Right renal pelvis (tissue), 4 donors: ENCODE results near the gene DUSP8. TPM values are rescaled to one million over a fixed set of nuclear protein-coding genes. Genes with fewer than 3 reads are reported as not detected.
"Not testable (repeated sequence)": the region's sequence is repeated elsewhere in the genome, so short reads cannot be mapped to it uniquely, and the experiment has no call there.

ENCODE experiments used
- DNase-seq, 4 donors: peaks; one replicate each; pipeline ENCODE4 v3.0.0-alpha.2; 2013; ENCODE audit warnings: low read depth in 4 of 4, low spot score in 3 of 4, missing footprints in 1 of 4
- polyA plus RNA-seq, 4 donors: library from polyadenylated mRNA; unstranded; fragments of 120-200 nt; gene quantifications; one replicate each; pipeline ENCODE4 v1.2.1, GENCODE V29; 2013; ENCODE audit not compliant: insufficient read length in 4 of 4

Gene DUSP8
- polyA plus RNA-seq, 4 donors, result 2.9 to 5.7 (median 4.3) TPM

GRCh38 chr11:1518301-1518700, 53.8 kb downstream of the DUSP8 start:
- no peak for DNase-seq

- no peak for DNase-seq
Observed at GRCh38 chr11:1517117-1518005, 54.7 kb downstream of the DUSP8 start.

GRCh38 chr11:1516273-1517067, 55.6 kb downstream of the DUSP8 start:
- no peak for DNase-seq

GRCh38 chr11:1515082-1516060, 56.7 kb downstream of the DUSP8 start:
- DNase-seq, result peak; percentile 33 to 63 (median 48)

- DNase-seq, result no peak
Observed at GRCh38 chr11:1514336-1515061, 57.6 kb downstream of the DUSP8 start.

GRCh38 chr11:1513326-1514296, 58.5 kb downstream of the DUSP8 start:
- no peak for DNase-seq

- not testable (repeated sequence) for DNase-seq
Observed at GRCh38 chr11:1512531-1513258, 59.4 kb downstream of the DUSP8 start.

GRCh38 chr11:1511937-1512496, 60.1 kb downstream of the DUSP8 start:
- no peak for DNase-seq

GRCh38 chr11:1510928-1511327, 61.1 kb downstream of the DUSP8 start:
- no peak for DNase-seq

- not testable (repeated sequence) for DNase-seq
Observed at GRCh38 chr11:1510351-1510750, 61.7 kb downstream of the DUSP8 start.

GRCh38 chr11:1509626-1510255, 62.3 kb downstream of the DUSP8 start:
- no peak for DNase-seq

- DNase-seq, result no peak
Observed at GRCh38 chr11:1508986-1509385, 63.1 kb downstream of the DUSP8 start.

GRCh38 chr11:1508491-1508891, 63.6 kb downstream of the DUSP8 start:
- DNase-seq, result no peak

GRCh38 chr11:1507381-1508140, 64.5 kb downstream of the DUSP8 start:
- no peak for DNase-seq

GRCh38 chr11:1506981-1507380, 65.1 kb downstream of the DUSP8 start:
- no peak for DNase-seq

- no peak for DNase-seq
Observed at GRCh38 chr11:1505480-1505879, 66.6 kb downstream of the DUSP8 start.
